NCI-H82 treated with DMSO at 0.1 percent for 48 hours (cell line): Measurements from ENCODE around the gene DTNB.
A peak's percentile ranks its signal among the peaks of the same experiment; 100 is the strongest.

ENCODE experiments used
- DNase-seq: peaks from one replicate; lab custom pipeline; 2025; ENCODE audit not compliant: unreplicated experiment; lab: John Stamatoyannopoulos, UW

DTNB gene

GRCh38 chr2:25473758-25474340 lies 199.5 kb downstream of the DTNB start:
- peak; percentile 72 for DNase-seq

- no peak for DNase-seq
These were observed 200.2 kb downstream of the DTNB start for GRCh38 chr2:25473131-25473530.

GRCh38 chr2:25470806-25471205 lies 202.6 kb downstream of the DTNB start:
- no peak for DNase-seq

- DNase-seq: no peak
These were observed 205.6 kb downstream of the DTNB start for GRCh38 chr2:25467743-25468142.

GRCh38 chr2:25462021-25462420 lies 211.4 kb downstream of the DTNB start:
- no peak for DNase-seq

- no peak for DNase-seq
These were observed 213.0 kb downstream of the DTNB start for GRCh38 chr2:25460261-25460905.

- DNase-seq: no peak
These were observed 218.4 kb downstream of the DTNB start for GRCh38 chr2:25454824-25455611.

- DNase-seq: peak; percentile 65
These were observed 220.0 kb downstream of the DTNB start for GRCh38 chr2:25453199-25453905.

- no peak for DNase-seq
These were observed 224.6 kb downstream of the DTNB start for GRCh38 chr2:25448808-25449207.

- DNase-seq: no peak
These were observed 226.4 kb downstream of the DTNB start for GRCh38 chr2:25447018-25447417.

GRCh38 chr2:25446122-25446521 lies 227.3 kb downstream of the DTNB start:
- DNase-seq: no peak

GRCh38 chr2:25445464-25445863 lies 227.9 kb downstream of the DTNB start:
- DNase-seq: no peak

GRCh38 chr2:25444608-25445270 lies 228.6 kb downstream of the DTNB start:
- DNase-seq: no peak

- DNase-seq: no peak
These were observed 229.6 kb downstream of the DTNB start for GRCh38 chr2:25443766-25444165.

GRCh38 chr2:25441353-25441752 lies 232.0 kb downstream of the DTNB start:
- DNase-seq: no peak

- no peak for DNase-seq
These were observed 234.6 kb downstream of the DTNB start for GRCh38 chr2:25438793-25439192.

GRCh38 chr2:25437881-25438662 lies 235.3 kb downstream of the DTNB start:
- no peak for DNase-seq

- DNase-seq: no peak
These were observed 238.0 kb downstream of the DTNB start for GRCh38 chr2:25435421-25435820.

GRCh38 chr2:25431604-25432003 lies 241.8 kb downstream of the DTNB start:
- no peak for DNase-seq

GRCh38 chr2:25430556-25430955 lies 242.8 kb downstream of the DTNB start:
- DNase-seq: no peak
